IPS-18a (cell line): ENCODE measurements around the gene TNIK.
"Not testable (repeated sequence)": the region's sequence is repeated elsewhere in the genome, so short reads cannot be mapped to it uniquely, and the experiment has no call there.

Experiments used
- H3K27ac ChIP-seq: one replicate; pipeline ENCODE4 v1.5.1; 2013; ENCODE audit warnings: low read length
- H3K27me3 ChIP-seq: one replicate; pipeline ENCODE4 v1.6.1; 2013; ENCODE audit warnings: mild to moderate bottlenecking, low read length; ENCODE audit not compliant: control insufficient read depth, insufficient read depth
- H3K36me3 ChIP-seq: one replicate; pipeline ENCODE4 v1.6.1; 2013; ENCODE audit warnings: low read depth, low read length; ENCODE audit not compliant: control insufficient read depth
- H3K4me1 ChIP-seq: one replicate; pipeline ENCODE4 v1.6.1; 2013; ENCODE audit warnings: low read depth, low read length; ENCODE audit not compliant: control insufficient read depth
- H3K4me3 ChIP-seq: one replicate; pipeline ENCODE4 v1.5.1; 2013; ENCODE audit warnings: low read length
- H3K9ac ChIP-seq: one replicate; pipeline ENCODE4 v1.6.1; 2013; ENCODE audit warnings: mild to moderate bottlenecking, low read length, moderate library complexity
- H3K9me3 ChIP-seq: one replicate; pipeline ENCODE4 v1.6.1; 2013; ENCODE audit warnings: low read depth, low read length; ENCODE audit not compliant: control insufficient read depth

The TNIK gene

GRCh38 chr3:171301002-171301401, 159.2 kb downstream of the TNIK start:
- H3K27me3 ChIP-seq, result no peaks in the 10 kb centered on the region
- no peaks in the 10 kb centered on the region for H3K9me3 ChIP-seq
- no peaks in the 10 kb centered on the region for H3K36me3 ChIP-seq
- no peaks in the 10 kb centered on the region for H3K4me1 ChIP-seq
- H3K27ac ChIP-seq, result no peak overlapping the region
- no peak overlapping the region for H3K4me3 ChIP-seq
- H3K9ac ChIP-seq, result no peak overlapping the region

GRCh38 chr3:171297951-171298350, 162.3 kb downstream of the TNIK start:
- Histone ChIP-seq H3K9me3 (no peaks in the 10 kb centered on the region), H3K36me3 (no peaks in the 10 kb centered on the region), H3K27ac (no peak overlapping the region), H3K9ac (no peak overlapping the region), H3K4me1 (no peaks in the 10 kb centered on the region), H3K4me3 (no peak overlapping the region), H3K27me3 (no peaks in the 10 kb centered on the region)

GRCh38 chr3:171297207-171297606, 163.0 kb downstream of the TNIK start:
- no peaks in the 10 kb centered on the region for H3K9me3 ChIP-seq
- H3K27me3 ChIP-seq, result no peaks in the 10 kb centered on the region
- no peaks in the 10 kb centered on the region for H3K36me3 ChIP-seq
- H3K4me1 ChIP-seq, result no peaks in the 10 kb centered on the region
- H3K4me3 ChIP-seq, result no peak overlapping the region
- H3K27ac ChIP-seq, result no peak overlapping the region
- no peak overlapping the region for H3K9ac ChIP-seq

GRCh38 chr3:171295484-171296373, 164.5 kb downstream of the TNIK start:
- Histone ChIP-seq H3K4me3 (no peak overlapping the region), H3K36me3 (no peaks in the 10 kb centered on the region), H3K4me1 (no peaks in the 10 kb centered on the region), H3K9me3 (no peaks in the 10 kb centered on the region), H3K27me3 (no peaks in the 10 kb centered on the region), H3K27ac (no peak overlapping the region), H3K9ac (no peak overlapping the region)

- Histone ChIP-seq H3K36me3 (no peaks in the 10 kb centered on the region), H3K27ac (no peak overlapping the region), H3K27me3 (no peaks in the 10 kb centered on the region), H3K4me3 (no peak overlapping the region), H3K9ac (no peak overlapping the region), H3K4me1 (no peaks in the 10 kb centered on the region), H3K9me3 (no peaks in the 10 kb centered on the region)
Observed at GRCh38 chr3:171293142-171293782, 166.9 kb downstream of the TNIK start.

GRCh38 chr3:171290680-171291079, 169.5 kb downstream of the TNIK start:
- Histone ChIP-seq H3K4me1 (no peaks in the 10 kb centered on the region), H3K9me3 (no peaks in the 10 kb centered on the region), H3K27me3 (no peaks in the 10 kb centered on the region), H3K36me3 (no peaks in the 10 kb centered on the region), H3K27ac (no peak overlapping the region), H3K9ac (no peak overlapping the region), H3K4me3 (no peak overlapping the region)

- H3K27ac ChIP-seq, result no peak overlapping the region
- H3K4me3 ChIP-seq, result no peak overlapping the region
- no peaks in the 10 kb centered on the region for H3K36me3 ChIP-seq
Observed at GRCh38 chr3:171289291-171289690, 170.9 kb downstream of the TNIK start.

GRCh38 chr3:171287761-171288160, 172.4 kb downstream of the TNIK start:
- not testable (repeated sequence) for H3K27me3 ChIP-seq, H3K4me3 ChIP-seq, H3K9me3 ChIP-seq, H3K36me3 ChIP-seq, H3K9ac ChIP-seq, H3K27ac ChIP-seq
- H3K4me1 ChIP-seq, result peaks cover 16% of the 10 kb centered on the region

More at GRCh38 chr3:171289291-171289690, 170.9 kb downstream of the TNIK start:
- H3K9ac ChIP-seq, result no peak overlapping the region
- H3K27me3 ChIP-seq, result no peaks in the 10 kb centered on the region
- no peaks in the 10 kb centered on the region for H3K9me3 ChIP-seq
- H3K4me1 ChIP-seq, result peaks cover 5% of the 10 kb centered on the region

- Histone ChIP-seq H3K9ac (no peak overlapping the region), H3K36me3 (no peaks in the 10 kb centered on the region), H3K9me3 (no peaks in the 10 kb centered on the region), H3K4me1 (peaks cover 16% of the 10 kb centered on the region), H3K27me3 (no peaks in the 10 kb centered on the region), H3K4me3 (no peak overlapping the region), H3K27ac (no peak overlapping the region)
Observed at GRCh38 chr3:171286580-171287249, 173.5 kb downstream of the TNIK start.

GRCh38 chr3:171285287-171285686, 174.9 kb downstream of the TNIK start:
- Histone ChIP-seq H3K4me1 (peaks cover 16% of the 10 kb centered on the region), H3K9me3 (no peaks in the 10 kb centered on the region), H3K36me3 (no peaks in the 10 kb centered on the region), H3K27ac (no peak overlapping the region), H3K4me3 (no peak overlapping the region), H3K27me3 (no peaks in the 10 kb centered on the region), H3K9ac (no peak overlapping the region)

GRCh38 chr3:171284308-171285075, 175.7 kb downstream of the TNIK start:
- Histone ChIP-seq H3K4me1 (peaks cover 16% of the 10 kb centered on the region), H3K4me3 (no peak overlapping the region), H3K27ac (no peak overlapping the region), H3K36me3 (no peaks in the 10 kb centered on the region), H3K27me3 (no peaks in the 10 kb centered on the region), H3K9ac (no peak overlapping the region), H3K9me3 (no peaks in the 10 kb centered on the region)
